Measurements from ENCODE around the gene TSR3. TPM values are rescaled to one million over a fixed set of nuclear protein-coding genes. Genes with fewer than 3 reads are reported as not detected.

The TSR3 gene
- polyA plus RNA-seq, 1 of the 3 experiments (the other 2 are of a cell fraction), result 87.3 TPM

DNA sequence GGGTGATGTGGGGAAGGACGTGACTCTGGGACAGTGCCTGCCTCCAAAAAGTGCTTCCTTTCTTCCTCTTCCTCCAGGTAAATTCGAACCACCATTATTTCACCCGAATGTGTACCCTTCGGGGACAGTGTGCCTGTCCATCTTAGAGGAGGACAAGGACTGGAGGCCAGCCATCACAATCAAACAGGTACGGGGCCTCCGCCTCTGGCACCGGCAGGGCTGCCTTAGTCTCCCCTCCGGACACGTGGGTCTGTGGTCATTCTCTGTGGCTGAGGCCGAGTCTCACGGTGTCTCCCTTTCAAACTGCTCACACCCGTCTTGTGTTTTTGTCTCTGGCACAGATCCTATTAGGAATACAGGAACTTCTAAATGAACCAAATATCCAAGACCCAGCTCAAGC, 31.6 kb downstream of the TSR3 start (continued):
- no peak for TF ChIP-seq TAF1 (IDR thresholded peaks at IDR 0.05; ENCODE audit: borderline replicate concordance, low read depth, low read length)

GRCh38 chr16:1319041-1319440, 32.6 kb downstream of the TSR3 start:
- WGBS (ENCODE audit: low lambda C conversion rate), result 97% methylated on average over 33 of the region's 33 CpGs
- Histone ChIP-seq H3K36me3 (replicated peaks in 1 of 2; ENCODE audit: control insufficient read depth in 1 of 2, insufficient read depth in 2 of 2, low read length in 1 of 2) (peaks cover 27 to 78% of the 10 kb centered on the region in 2 experiments), H3K79me2 (ENCODE audit: insufficient read depth) (peaks cover 53% of the 10 kb centered on the region), H3K9me3 (no peaks in the 10 kb centered on the region), H3F3A (replicated peaks; ENCODE audit: insufficient read depth) (peaks cover 5% of the 10 kb centered on the region), H3K27me3 (ENCODE audit: insufficient read depth) (no peaks in the 10 kb centered on the region), H3K4me3 (ENCODE audit: low read depth in 2 of 2, low read length in 1 of 2) (no peak overlapping the region), H3K4me2 (no peak overlapping the region), H3K27ac (ENCODE audit: low read depth in 2 of 2, low read length in 1 of 2) (no peak overlapping the region), H2AFZ (ENCODE audit: low read depth) (no peak overlapping the region), H4K20me1 (ENCODE audit: insufficient read depth) (peaks cover 59% of the 10 kb centered on the region), H3K9ac (no peak overlapping the region), H3K9me2 (no peaks in the 10 kb centered on the region), H3K4me1 (ENCODE audit: control insufficient read depth in 1 of 2, insufficient read depth in 2 of 2, low read depth in 1 of 2, low read length in 1 of 2) (no peaks in the 10 kb centered on the region)
- CTCF ChIA-PET, result interaction anchor here (1.6 kb wide), 1 partner anchor 18 kb away, joined by 3 read pairs; no protein-coding TSS in a partner anchor
- no peak for TF ChIP-seq CHD2 (IDR thresholded peaks at IDR 0.05; ENCODE audit: low read length, partially characterized antibody)
- no peak for TF ChIP-seq RAD21 (IDR thresholded peaks at IDR 0.05; ENCODE audit: low read length)
- no peak for TF ChIP-seq YY1 (IDR thresholded peaks at IDR 0.05; ENCODE audit: low read depth)
- TF ChIP-seq TEAD4 (IDR thresholded peaks at IDR 0.05; ENCODE audit: borderline replicate concordance, insufficient read depth), result no peak
- no peak for TF ChIP-seq RFX5 (IDR thresholded peaks at IDR 0.05; ENCODE audit: low read length)
- no peak for TF ChIP-seq EP300 (IDR thresholded peaks at IDR 0.05; ENCODE audit: borderline replicate concordance in 1 of 2, low read depth in 1 of 2, low read length in 1 of 2)
- TF ChIP-seq, protein P1, sequence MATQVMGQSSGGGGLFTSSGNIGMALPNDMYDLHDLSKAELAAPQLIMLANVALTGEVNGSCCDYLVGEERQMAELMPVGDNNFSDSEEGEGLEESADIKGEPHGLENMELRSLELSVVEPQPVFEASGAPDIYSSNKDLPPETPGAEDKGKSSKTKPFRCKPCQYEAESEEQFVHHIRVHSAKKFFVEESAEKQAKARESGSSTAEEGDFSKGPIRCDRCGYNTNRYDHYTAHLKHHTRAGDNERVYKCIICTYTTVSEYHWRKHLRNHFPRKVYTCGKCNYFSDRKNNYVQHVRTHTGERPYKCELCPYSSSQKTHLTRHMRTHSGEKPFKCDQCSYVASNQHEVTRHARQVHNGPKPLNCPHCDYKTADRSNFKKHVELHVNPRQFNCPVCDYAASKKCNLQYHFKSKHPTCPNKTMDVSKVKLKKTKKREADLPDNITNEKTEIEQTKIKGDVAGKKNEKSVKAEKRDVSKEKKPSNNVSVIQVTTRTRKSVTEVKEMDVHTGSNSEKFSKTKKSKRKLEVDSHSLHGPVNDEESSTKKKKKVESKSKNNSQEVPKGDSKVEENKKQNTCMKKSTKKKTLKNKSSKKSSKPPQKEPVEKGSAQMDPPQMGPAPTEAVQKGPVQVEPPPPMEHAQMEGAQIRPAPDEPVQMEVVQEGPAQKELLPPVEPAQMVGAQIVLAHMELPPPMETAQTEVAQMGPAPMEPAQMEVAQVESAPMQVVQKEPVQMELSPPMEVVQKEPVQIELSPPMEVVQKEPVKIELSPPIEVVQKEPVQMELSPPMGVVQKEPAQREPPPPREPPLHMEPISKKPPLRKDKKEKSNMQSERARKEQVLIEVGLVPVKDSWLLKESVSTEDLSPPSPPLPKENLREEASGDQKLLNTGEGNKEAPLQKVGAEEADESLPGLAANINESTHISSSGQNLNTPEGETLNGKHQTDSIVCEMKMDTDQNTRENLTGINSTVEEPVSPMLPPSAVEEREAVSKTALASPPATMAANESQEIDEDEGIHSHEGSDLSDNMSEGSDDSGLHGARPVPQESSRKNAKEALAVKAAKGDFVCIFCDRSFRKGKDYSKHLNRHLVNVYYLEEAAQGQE (IDR thresholded peaks at IDR 0.05; ENCODE audit: low read depth, low read length), result no peak
- TF ChIP-seq RXRA (IDR thresholded peaks at IDR 0.05; ENCODE audit: borderline replicate concordance, low read depth), result no peak
- TF ChIP-seq NRF1 (IDR thresholded peaks at IDR 0.05; ENCODE audit: low read depth, low read length), result no peak
- no peak for TF ChIP-seq TCF12 (IDR thresholded peaks at IDR 0.05)
- TF ChIP-seq, protein P2, sequence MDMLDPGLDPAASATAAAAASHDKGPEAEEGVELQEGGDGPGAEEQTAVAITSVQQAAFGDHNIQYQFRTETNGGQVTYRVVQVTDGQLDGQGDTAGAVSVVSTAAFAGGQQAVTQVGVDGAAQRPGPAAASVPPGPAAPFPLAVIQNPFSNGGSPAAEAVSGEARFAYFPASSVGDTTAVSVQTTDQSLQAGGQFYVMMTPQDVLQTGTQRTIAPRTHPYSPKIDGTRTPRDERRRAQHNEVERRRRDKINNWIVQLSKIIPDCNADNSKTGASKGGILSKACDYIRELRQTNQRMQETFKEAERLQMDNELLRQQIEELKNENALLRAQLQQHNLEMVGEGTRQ (IDR thresholded peaks at IDR 0.05; ENCODE audit: borderline replicate concordance, low read depth, low read length), result no peak
- no peak for TF ChIP-seq POLR2AphosphoS5 (IDR thresholded peaks at IDR 0.05; ENCODE audit: low read depth, low read length)
- no peak for TF ChIP-seq ELF1 (IDR thresholded peaks at IDR 0.05)
- POLR2A ChIA-PET, result no interaction called here
- DNase-seq, result no peak

Measured in SK-N-SH (cell line).